ENCODE measurements around the gene FARS2. TPM values are rescaled to one million over a fixed set of nuclear protein-coding genes. Genes with fewer than 3 reads are reported as not detected.

Gene FARS2
- total and polyA plus RNA-seq, 4 donors: 9.2 to 31.4 (median 19.4) TPM

DNA sequence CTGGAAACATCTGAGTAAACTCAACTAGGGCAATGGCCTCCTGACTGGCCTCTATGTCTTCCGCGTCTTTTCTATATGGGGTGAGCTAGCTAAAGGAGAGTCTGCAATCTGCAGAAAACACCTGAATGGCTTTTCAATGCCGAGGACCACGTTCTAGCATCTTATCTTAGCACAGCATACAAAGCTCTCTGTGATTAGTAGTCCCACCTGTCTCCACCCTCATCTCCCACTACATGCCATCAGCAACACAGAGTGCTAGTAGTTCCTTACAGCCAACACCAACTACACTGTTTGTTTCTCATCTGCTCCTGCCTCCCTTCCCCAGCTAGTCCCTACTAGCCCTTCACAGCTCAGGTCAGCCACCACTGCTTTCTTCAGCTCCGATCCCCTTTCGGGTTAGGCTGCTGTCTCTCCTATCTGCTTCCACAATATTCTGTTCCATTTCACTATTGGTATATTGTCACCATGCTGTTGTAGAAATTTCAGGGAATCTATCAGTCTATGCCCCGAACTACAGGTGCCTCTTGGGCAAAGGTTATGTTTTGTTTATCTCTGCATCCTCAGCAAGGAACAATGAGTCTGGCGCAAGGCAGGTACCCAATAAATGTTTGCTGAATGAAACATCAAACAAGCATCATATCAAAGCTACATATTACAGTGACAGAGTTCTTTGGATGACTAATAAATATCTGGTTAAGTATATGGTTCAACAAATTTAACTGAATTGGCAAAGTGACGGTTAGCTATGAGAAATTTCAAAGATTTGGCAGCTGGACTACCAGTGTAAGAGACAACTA is 12.8 kb upstream of the FARS2 start:
- TF ChIP-seq, protein P1, sequence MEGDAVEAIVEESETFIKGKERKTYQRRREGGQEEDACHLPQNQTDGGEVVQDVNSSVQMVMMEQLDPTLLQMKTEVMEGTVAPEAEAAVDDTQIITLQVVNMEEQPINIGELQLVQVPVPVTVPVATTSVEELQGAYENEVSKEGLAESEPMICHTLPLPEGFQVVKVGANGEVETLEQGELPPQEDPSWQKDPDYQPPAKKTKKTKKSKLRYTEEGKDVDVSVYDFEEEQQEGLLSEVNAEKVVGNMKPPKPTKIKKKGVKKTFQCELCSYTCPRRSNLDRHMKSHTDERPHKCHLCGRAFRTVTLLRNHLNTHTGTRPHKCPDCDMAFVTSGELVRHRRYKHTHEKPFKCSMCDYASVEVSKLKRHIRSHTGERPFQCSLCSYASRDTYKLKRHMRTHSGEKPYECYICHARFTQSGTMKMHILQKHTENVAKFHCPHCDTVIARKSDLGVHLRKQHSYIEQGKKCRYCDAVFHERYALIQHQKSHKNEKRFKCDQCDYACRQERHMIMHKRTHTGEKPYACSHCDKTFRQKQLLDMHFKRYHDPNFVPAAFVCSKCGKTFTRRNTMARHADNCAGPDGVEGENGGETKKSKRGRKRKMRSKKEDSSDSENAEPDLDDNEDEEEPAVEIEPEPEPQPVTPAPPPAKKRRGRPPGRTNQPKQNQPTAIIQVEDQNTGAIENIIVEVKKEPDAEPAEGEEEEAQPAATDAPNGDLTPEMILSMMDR (IDR thresholded peaks at IDR 0.05; ENCODE audit: control extremely low read depth, extremely low read depth): no peak
- no peak overlapping the region for H3K9ac ChIP-seq (ENCODE audit: insufficient read depth in 1 of 2, low read length in 2 of 2)
- WGBS, 2 donors: 87 to 89% methylated on average over 9 of the region's 9 CpGs
- no peaks in the 10 kb centered on the region for H3K9me3 ChIP-seq (ENCODE audit: control insufficient read depth in 4 of 4, insufficient read depth in 3 of 4, low read length in 3 of 4)
- H3K4me3 ChIP-seq: no peak overlapping the region
- peaks cover 0 to 4% (median 2%) of the 10 kb centered on the region in 4 donors for H3K36me3 ChIP-seq (ENCODE audit: control insufficient read depth in 4 of 4, insufficient read depth in 4 of 4, low read length in 4 of 4)
- ATAC-seq (ENCODE audit: insufficient read depth, low FRiP score) (no peak), DNase-seq (no peak)
- peaks cover 0 to 8% (median 0%) of the 10 kb centered on the region in 5 donors for H3K4me1 ChIP-seq (ENCODE audit: control insufficient read depth in 5 of 5, insufficient read depth in 5 of 5, low read length in 5 of 5)
- H3K27me3 ChIP-seq (ENCODE audit: control insufficient read depth in 3 of 3, insufficient read depth in 3 of 3, low read length in 2 of 3): no peaks in the 10 kb centered on the region
- no peak overlapping the region for H3K27ac ChIP-seq (ENCODE audit: low read depth in 1 of 2, low read length in 1 of 2)

DNA sequence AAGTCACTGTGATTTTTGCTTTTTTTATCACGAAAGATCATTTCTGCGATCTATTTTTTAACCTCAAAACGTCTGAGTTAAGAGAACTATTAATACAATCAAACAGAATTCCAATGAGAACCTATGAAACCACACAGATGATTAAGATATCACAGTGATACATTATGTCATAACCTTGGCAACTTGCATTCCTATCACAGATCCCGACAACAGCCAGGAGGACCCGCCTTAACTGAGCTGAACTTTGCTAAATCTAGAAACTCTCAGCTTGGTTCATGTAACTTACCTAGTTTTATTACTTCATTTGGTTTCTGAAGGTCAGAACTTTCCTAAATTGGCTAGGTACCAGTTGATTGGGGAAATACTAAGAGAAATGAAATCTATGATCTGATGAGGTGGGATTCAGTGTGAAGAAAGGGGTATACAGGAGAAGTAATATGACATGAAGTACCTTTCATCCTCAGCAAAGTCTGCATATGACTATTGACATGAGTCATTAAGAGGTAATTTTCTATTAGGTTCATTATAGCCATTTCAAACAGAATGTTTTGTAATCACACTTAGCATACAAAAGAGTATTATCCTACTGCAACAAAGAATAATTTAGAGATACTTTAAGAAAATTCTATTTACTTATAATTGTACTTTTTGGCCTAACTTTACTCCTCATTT is 11.7 kb upstream of the FARS2 start:
- Histone ChIP-seq H3K9ac (ENCODE audit: insufficient read depth in 1 of 2, low read length in 2 of 2) (no peak overlapping the region), H3K9me3 (ENCODE audit: control insufficient read depth in 4 of 4, insufficient read depth in 3 of 4, low read length in 3 of 4) (no peaks in the 10 kb centered on the region), H3K27me3 (ENCODE audit: control insufficient read depth in 3 of 3, insufficient read depth in 3 of 3, low read length in 2 of 3) (no peaks in the 10 kb centered on the region), H3K4me3 (no peak overlapping the region), H3K36me3 (ENCODE audit: control insufficient read depth in 4 of 4, insufficient read depth in 4 of 4, low read length in 4 of 4) (peaks cover 0 to 6% (median 2%) of the 10 kb centered on the region in 4 donors), H3K27ac (ENCODE audit: low read depth in 1 of 2, low read length in 1 of 2) (no peak overlapping the region), H3K4me1 (ENCODE audit: control insufficient read depth in 5 of 5, insufficient read depth in 5 of 5, low read length in 5 of 5) (peaks cover 0 to 8% (median 0%) of the 10 kb centered on the region in 5 donors)
- 77 to 83% methylated on average over 5 of the region's 5 CpGs for WGBS, 2 donors
- TF ChIP-seq, protein P1 (IDR thresholded peaks at IDR 0.05; ENCODE audit: control extremely low read depth, extremely low read depth): no peak
- ATAC-seq (ENCODE audit: insufficient read depth, low FRiP score) (no peak), DNase-seq (no peak)

DNA sequence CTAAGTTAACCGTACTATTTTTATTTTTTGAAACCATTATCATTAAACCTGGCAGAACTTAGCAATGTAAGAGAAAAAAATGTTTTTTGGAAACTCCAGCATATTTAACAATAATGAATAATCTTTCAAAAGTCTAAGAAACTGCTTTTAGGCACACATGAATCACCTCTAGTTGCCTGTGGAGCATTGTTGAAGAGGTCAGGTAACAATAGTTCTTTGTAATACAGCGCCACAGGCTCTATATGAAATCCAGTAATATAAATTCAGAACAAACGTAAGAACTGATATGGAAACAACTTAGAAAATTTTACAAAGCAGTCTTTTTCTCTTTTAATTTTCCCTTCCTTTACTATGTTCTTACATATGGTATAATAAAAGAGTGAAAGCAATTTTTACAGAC is 10.9 kb upstream of the FARS2 start:
- H3K36me3 ChIP-seq (ENCODE audit: control insufficient read depth in 4 of 4, insufficient read depth in 4 of 4, low read length in 4 of 4): peaks cover 0 to 6% (median 2%) of the 10 kb centered on the region in 4 donors
- no peaks in the 10 kb centered on the region for H3K9me3 ChIP-seq (ENCODE audit: control insufficient read depth in 4 of 4, insufficient read depth in 3 of 4, low read length in 3 of 4)
- peaks cover 0 to 8% (median 0%) of the 10 kb centered on the region in 5 donors for H3K4me1 ChIP-seq (ENCODE audit: control insufficient read depth in 5 of 5, insufficient read depth in 5 of 5, low read length in 5 of 5)
- no peak overlapping the region for H3K27ac ChIP-seq (ENCODE audit: low read depth in 1 of 2, low read length in 1 of 2)
- WGBS, 2 donors: 96% methylated on average over 3 of the region's 3 CpGs
- TF ChIP-seq, protein P1 (IDR thresholded peaks at IDR 0.05; ENCODE audit: control extremely low read depth, extremely low read depth): no peak
- no peaks in the 10 kb centered on the region for H3K27me3 ChIP-seq (ENCODE audit: control insufficient read depth in 3 of 3, insufficient read depth in 3 of 3, low read length in 2 of 3)
- H3K9ac ChIP-seq (ENCODE audit: insufficient read depth in 1 of 2, low read length in 2 of 2): no peak overlapping the region
- no peak overlapping the region for H3K4me3 ChIP-seq
- ATAC-seq (ENCODE audit: insufficient read depth, low FRiP score) (no peak), DNase-seq (peak in 1 of 3 donors; percentile 11)
